C4-2B (cell line): Measurements from ENCODE around the gene NDUFB2.
"Not testable (repeated sequence)": the region's sequence is repeated elsewhere in the genome, so short reads cannot be mapped to it uniquely, and the experiment has no call there.

Experiments
- H3K27ac ChIP-seq: fragments of 450-650 bp; 2 replicates; pipeline ENCODE4 v1.5.1; 2017
- CTCF ChIP-seq: fragments of 450-650 bp; conservative IDR thresholded peaks from 2 replicates; pipeline ENCODE4 v1.5.1; 2017; ENCODE audit warnings: mild to moderate bottlenecking
- ZFX ChIP-seq: fragments of 450-650 bp; IDR thresholded peaks from 2 replicates; pipeline ENCODE4 v1.6.1; 2017

Gene NDUFB2

GRCh38 chr7:140732416-140732815, 35.9 kb downstream of the NDUFB2 start:
- no peak overlapping the region for H3K27ac ChIP-seq
- TF ChIP-seq ZFX (no peak), CTCF (no peak)

GRCh38 chr7:140734096-140734495, 37.6 kb downstream of the NDUFB2 start:
- no peak overlapping the region for H3K27ac ChIP-seq
- TF ChIP-seq CTCF: no peak
- TF ChIP-seq ZFX: no peak

GRCh38 chr7:140734729-140735128, 38.2 kb downstream of the NDUFB2 start:
- TF ChIP-seq ZFX (no peak), CTCF (no peak)
- H3K27ac ChIP-seq: no peak overlapping the region

- TF ChIP-seq ZFX (no peak), CTCF (no peak)
- no peak overlapping the region for H3K27ac ChIP-seq
These were observed 41.8 kb downstream of the NDUFB2 start for GRCh38 chr7:140738280-140738679.

- not testable (repeated sequence) for H3K27ac ChIP-seq
These were observed 46.7 kb downstream of the NDUFB2 start for GRCh38 chr7:140743255-140743654.

- H3K27ac ChIP-seq: no peak overlapping the region
- TF ChIP-seq CTCF (no peak), ZFX (no peak)
These were observed 47.5 kb downstream of the NDUFB2 start for GRCh38 chr7:140744005-140744404.

- TF ChIP-seq CTCF (no peak), ZFX (no peak)
- H3K27ac ChIP-seq: no peak overlapping the region
These were observed 49.0 kb downstream of the NDUFB2 start for GRCh38 chr7:140745266-140746058.

GRCh38 chr7:140746751-140747150, 50.2 kb downstream of the NDUFB2 start:
- H3K27ac ChIP-seq: no peak overlapping the region
- TF ChIP-seq CTCF: no peak
- no peak for TF ChIP-seq ZFX
